ENCODE data around the gene TJAP1.
"Not testable (repeated sequence)": the region's sequence is repeated elsewhere in the genome, so short reads cannot be mapped to it uniquely, and the experiment has no call there.

TJAP1 gene

GRCh38 chr6:43532201-43532600 is 54.8 kb downstream of the TJAP1 start:
- Histone ChIP-seq H3K9ac (ENCODE audit: insufficient read length) (no peak overlapping the region), H3K4me3 (no peak overlapping the region), H3K9me3 (ENCODE audit: low read depth, low read length) (no peaks in the 10 kb centered on the region), H3K27ac (no peak overlapping the region), H3K36me3 (ENCODE audit: insufficient read depth, low read length) (peaks cover 70% of the 10 kb centered on the region)
- TF ChIP-seq POLR2AphosphoS5 (IDR thresholded peaks at IDR 0.05; ENCODE audit: borderline replicate concordance, low read depth, low read length) (no peak), FOXP2 (optimal IDR thresholded peaks at IDR 0.05; ENCODE audit: control extremely low read depth, extremely low read length, insufficient read depth) (no peak), EZH2 (IDR thresholded peaks at IDR 0.05) (no peak)
- DNase-seq (ENCODE audit: low read depth, low spot score), result no peak

- DNase-seq (ENCODE audit: low read depth, low spot score); H3K4me3 ChIP-seq; H3K9me3 ChIP-seq (ENCODE audit: low read depth, low read length); H3K9ac ChIP-seq (ENCODE audit: insufficient read length); H3K27ac ChIP-seq: not testable (repeated sequence)
- H3K36me3 ChIP-seq (ENCODE audit: insufficient read depth, low read length), result peaks cover 66% of the 10 kb centered on the region
Measured at GRCh38 chr6:43538986-43539385, 61.6 kb downstream of the TJAP1 start.

- not testable (repeated sequence) for H3K9ac ChIP-seq (ENCODE audit: insufficient read length); H3K27ac ChIP-seq; DNase-seq (ENCODE audit: low read depth, low spot score); H3K4me3 ChIP-seq; H3K9me3 ChIP-seq (ENCODE audit: low read depth, low read length)
- peaks cover 63% of the 10 kb centered on the region for H3K36me3 ChIP-seq (ENCODE audit: insufficient read depth, low read length)
Measured at GRCh38 chr6:43539409-43539808, 62.0 kb downstream of the TJAP1 start.

GRCh38 chr6:43540507-43540906 is 63.1 kb downstream of the TJAP1 start:
- Histone ChIP-seq H3K9ac (ENCODE audit: insufficient read length) (no peak overlapping the region), H3K27ac (no peak overlapping the region), H3K36me3 (ENCODE audit: insufficient read depth, low read length) (peaks cover 69% of the 10 kb centered on the region), H3K4me3 (no peak overlapping the region), H3K9me3 (ENCODE audit: low read depth, low read length) (no peaks in the 10 kb centered on the region)
- DNase-seq (ENCODE audit: low read depth, low spot score), result no peak
- TF ChIP-seq EZH2 (IDR thresholded peaks at IDR 0.05) (no peak), POLR2AphosphoS5 (IDR thresholded peaks at IDR 0.05; ENCODE audit: borderline replicate concordance, low read depth, low read length) (no peak), FOXP2 (optimal IDR thresholded peaks at IDR 0.05; ENCODE audit: control extremely low read depth, extremely low read length, insufficient read depth) (no peak)

- peaks cover 77% of the 10 kb centered on the region for H3K36me3 ChIP-seq (ENCODE audit: insufficient read depth, low read length)
Measured at GRCh38 chr6:43541774-43542471, 64.6 kb downstream of the TJAP1 start.

GRCh38 chr6:43544461-43544860 is 67.1 kb downstream of the TJAP1 start:
- no peak overlapping the region for H3K9ac ChIP-seq (ENCODE audit: insufficient read length)
- no peak overlapping the region for H3K27ac ChIP-seq
- no peaks in the 10 kb centered on the region for H3K9me3 ChIP-seq (ENCODE audit: low read depth, low read length)
- H3K4me3 ChIP-seq, result no peak overlapping the region
- no peak for TF ChIP-seq POLR2AphosphoS5 (IDR thresholded peaks at IDR 0.05; ENCODE audit: borderline replicate concordance, low read depth, low read length)
- TF ChIP-seq EZH2 (IDR thresholded peaks at IDR 0.05), result no peak
- no peak for TF ChIP-seq FOXP2 (optimal IDR thresholded peaks at IDR 0.05; ENCODE audit: control extremely low read depth, extremely low read length, insufficient read depth)
- peaks cover 79% of the 10 kb centered on the region for H3K36me3 ChIP-seq (ENCODE audit: insufficient read depth, low read length)
- DNase-seq (ENCODE audit: low read depth, low spot score), result no peak

More at GRCh38 chr6:43541774-43542471, 64.6 kb downstream of the TJAP1 start:
- Histone ChIP-seq H3K9me3 (ENCODE audit: low read depth, low read length) (no peaks in the 10 kb centered on the region), H3K4me3 (no peak overlapping the region), H3K9ac (ENCODE audit: insufficient read length) (no peak overlapping the region), H3K27ac (no peak overlapping the region)
- DNase-seq (ENCODE audit: low read depth, low spot score), result no peak
- TF ChIP-seq EZH2 (IDR thresholded peaks at IDR 0.05) (no peak), POLR2AphosphoS5 (IDR thresholded peaks at IDR 0.05; ENCODE audit: borderline replicate concordance, low read depth, low read length) (no peak), FOXP2 (optimal IDR thresholded peaks at IDR 0.05; ENCODE audit: control extremely low read depth, extremely low read length, insufficient read depth) (no peak)

GRCh38 chr6:43547222-43547621 is 69.9 kb downstream of the TJAP1 start:
- H3K36me3 ChIP-seq (ENCODE audit: insufficient read depth, low read length), result peaks cover 85% of the 10 kb centered on the region
- no peak for DNase-seq (ENCODE audit: low read depth, low spot score)
- H3K9me3 ChIP-seq (ENCODE audit: low read depth, low read length), result no peaks in the 10 kb centered on the region
- H3K4me3 ChIP-seq, result no peak overlapping the region
- TF ChIP-seq EZH2 (IDR thresholded peaks at IDR 0.05), result no peak
- TF ChIP-seq POLR2AphosphoS5 (IDR thresholded peaks at IDR 0.05; ENCODE audit: borderline replicate concordance, low read depth, low read length), result no peak
- no peak for TF ChIP-seq FOXP2 (optimal IDR thresholded peaks at IDR 0.05; ENCODE audit: control extremely low read depth, extremely low read length, insufficient read depth)
- H3K9ac ChIP-seq (ENCODE audit: insufficient read length), result no peak overlapping the region
- no peak overlapping the region for H3K27ac ChIP-seq
